Ishikawa (cell line): ENCODE measurements around the gene TMA7B.

Experiments used
- CEBPB ChIP-seq: IDR thresholded peaks from 2 replicates; pipeline ENCODE4 v1.6.1; 2012
- CREB1 ChIP-seq: IDR thresholded peaks from 2 replicates; pipeline ENCODE4 v1.6.1; 2012; ENCODE audit warnings: low read depth
- EGR1 ChIP-seq: IDR thresholded peaks from 2 replicates; pipeline ENCODE4 v1.6.1; 2012
- EP300 ChIP-seq: IDR thresholded peaks from 2 replicates; pipeline ENCODE4 v1.6.1; 2012; ENCODE audit warnings: borderline replicate concordance
- FOXM1 ChIP-seq: IDR thresholded peaks from 2 replicates; pipeline ENCODE4 v1.6.1; 2012; ENCODE audit warnings: low read depth, borderline replicate concordance
- MAX ChIP-seq: IDR thresholded peaks from 2 replicates; pipeline ENCODE4 v1.6.1; 2012
- NFIC ChIP-seq: IDR thresholded peaks from 2 replicates; pipeline ENCODE4 v1.6.1; 2012
- RAD21 ChIP-seq: IDR thresholded peaks from 2 replicates; pipeline ENCODE4 v1.6.1; 2012; ENCODE audit warnings: low read depth
- REST ChIP-seq: IDR thresholded peaks from 2 replicates; pipeline ENCODE4 v1.6.1; 2012; ENCODE audit warnings: low read depth, mild to moderate bottlenecking
- TAF1 ChIP-seq: IDR thresholded peaks from 2 replicates; pipeline ENCODE4 v1.6.1; 2012; ENCODE audit warnings: low read depth, mild to moderate bottlenecking
- TCF12 ChIP-seq: IDR thresholded peaks from 2 replicates; pipeline ENCODE4 v1.6.1; 2012; ENCODE audit warnings: low read depth
- TEAD4 ChIP-seq: IDR thresholded peaks from 2 replicates; pipeline ENCODE4 v1.6.1; 2012
- USF1 ChIP-seq: IDR thresholded peaks from 2 replicates; pipeline ENCODE4 v1.6.1; 2012
- YY1 ChIP-seq: IDR thresholded peaks from 2 replicates; pipeline ENCODE4 v1.6.1; 2012; ENCODE audit warnings: low read depth
- ZBTB7A ChIP-seq: IDR thresholded peaks from 2 replicates; pipeline ENCODE4 v1.6.1; 2012; ENCODE audit warnings: low read depth

TMA7B gene

GRCh38 chr22:39994041-39994565 lies 33.9 kb downstream of the TMA7B start:
- no peak for TF ChIP-seq FOXM1
- TF ChIP-seq CREB1 = no peak
- no peak for TF ChIP-seq EP300
- no peak for TF ChIP-seq ZBTB7A
- no peak for TF ChIP-seq MAX
- TF ChIP-seq EGR1 = no peak

- TF ChIP-seq MAX (peak; percentile 90), USF1 (peak; percentile 19; the same call in 1 of the 2 replicates), CREB1 (no peak), EGR1 (peak; percentile 53; the same call in 1 of the 2 replicates)
These were observed 34.6 kb downstream of the TMA7B start, which contains the start of gene FAM83F for GRCh38 chr22:39994566-39995392. Gene FAM83F (plus strand): TSS chr22:39994954. CDS start chr22:39995043, 89 bp downstream.

DNA sequence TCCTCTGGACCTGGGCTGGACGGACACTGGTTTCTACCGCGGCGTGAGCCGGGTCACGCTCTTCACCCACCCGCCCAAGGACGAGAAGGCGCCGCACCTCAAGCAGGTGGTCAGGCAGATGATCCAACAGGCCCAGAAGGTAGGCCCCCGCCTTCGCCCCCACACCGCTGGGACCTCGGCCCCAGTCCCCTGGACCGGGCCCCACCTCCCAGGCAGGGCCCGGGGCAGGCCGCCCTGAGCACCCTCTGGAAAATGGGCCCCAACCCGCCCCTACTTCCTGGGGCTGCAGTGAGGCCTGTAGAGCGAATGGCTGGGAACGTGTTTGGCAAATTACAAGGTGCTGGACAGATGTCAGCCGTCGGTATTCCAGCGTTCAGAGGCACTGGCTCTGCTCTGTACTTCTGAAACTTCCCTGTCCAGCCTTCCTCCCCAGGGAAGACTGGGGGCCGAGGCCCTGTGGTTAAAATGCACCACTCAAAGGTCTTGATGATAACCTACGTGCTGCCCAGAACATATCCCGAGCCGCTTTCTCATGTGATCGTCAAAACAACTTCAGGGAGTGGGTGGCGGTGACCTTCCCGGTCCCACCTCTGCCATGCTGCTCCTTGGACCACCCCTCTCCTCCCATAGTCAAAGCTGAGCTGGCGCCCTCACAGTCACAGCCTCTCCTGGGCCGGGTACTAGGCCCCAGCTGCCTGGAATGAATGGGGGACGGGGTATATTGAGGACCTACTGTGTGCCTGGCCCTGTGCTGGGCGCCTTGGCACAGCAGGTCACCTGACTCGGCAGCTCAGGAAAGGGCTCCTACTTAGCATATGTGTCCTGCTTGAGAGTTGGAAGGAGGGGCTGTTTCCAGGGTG lies 35.4 kb downstream of the TMA7B start:
- TF ChIP-seq ZBTB7A (no peak), FOXM1 (no peak), RAD21 (no peak), EGR1 (no peak), NFIC (no peak), TCF12 (no peak), EP300 (no peak), MAX (no peak), YY1 (no peak), CEBPB (no peak), CREB1 (no peak), TAF1 (no peak), REST (no peak), TEAD4 (no peak)

DNA sequence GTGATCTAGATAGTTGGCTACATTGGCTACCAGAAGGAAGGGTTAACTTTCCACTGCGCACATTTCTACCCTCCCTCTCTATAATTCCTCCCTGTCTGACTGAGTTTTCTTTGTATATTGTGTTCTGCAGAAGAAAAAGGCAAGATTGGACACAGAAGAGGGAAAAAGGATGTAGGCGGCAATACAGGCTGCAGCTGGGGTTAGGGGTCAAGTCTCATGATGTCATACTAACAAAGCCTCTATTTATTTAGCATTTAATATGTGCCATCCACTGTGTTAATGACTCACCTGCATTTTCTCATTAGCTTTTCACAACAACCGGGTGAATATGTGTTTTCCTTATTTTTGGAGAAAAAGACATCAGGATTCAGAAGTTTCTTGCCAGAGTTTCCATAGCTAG lies 36.5 kb downstream of the TMA7B start:
- TF ChIP-seq EGR1 (no peak), FOXM1 (no peak), CREB1 (no peak), TEAD4 (no peak), NFIC (no peak), ZBTB7A (no peak), MAX (no peak), USF1 (no peak), TAF1 (no peak), YY1 (no peak), EP300 (no peak)

- TF ChIP-seq ZBTB7A (no peak), USF1 (no peak), YY1 (no peak), EGR1 (no peak), EP300 (no peak), REST (no peak), TCF12 (no peak)
These were observed 37.2 kb downstream of the TMA7B start for GRCh38 chr22:39997421-39997820.
